Calu3 (cell line): ENCODE measurements around the gene PIK3R2. TPM values are rescaled to one million over a fixed set of nuclear protein-coding genes. Genes with fewer than 3 reads are reported as not detected.

Source experiments
- BruUV-seq: library from RNA; stranded (reverse); fragments of 400-500 nt; replicated peaks from 2 replicates; lab custom pipeline; 2021; lab: Mats Ljungman, UMichigan
- CTCF ChIA-PET: fragments of 300-600 bp; sonication (Branson Sonifier 250); formaldehyde crosslinking; loops from one replicate; lab custom pipeline; 2022; ENCODE audit warnings: antibody characterized with exemption; lab: Charles Lee
- DNase-seq: peaks from one replicate; pipeline ENCODE4 v3.0.0; 2022
- H3K27ac Mint-ChIP-seq: one replicate; pipeline ENCODE4 v1.8.0; 2022; ENCODE audit warnings: mixed read lengths; ENCODE audit not compliant: unreplicated experiment
- H3K27me3 Mint-ChIP-seq: one replicate; pipeline ENCODE4 v1.8.0; 2022; ENCODE audit warnings: mixed read lengths; ENCODE audit not compliant: unreplicated experiment
- H3K36me3 Mint-ChIP-seq: one replicate; pipeline ENCODE4 v1.8.0; 2022; ENCODE audit warnings: mild to moderate bottlenecking, moderate library complexity, mixed read lengths; ENCODE audit not compliant: insufficient read depth, unreplicated experiment
- H3K4me1 Mint-ChIP-seq: one replicate; pipeline ENCODE4 v1.8.0; 2022; ENCODE audit warnings: mild to moderate bottlenecking, low read depth, mixed read lengths; ENCODE audit not compliant: unreplicated experiment
- H3K4me3 Mint-ChIP-seq: one replicate; pipeline ENCODE4 v1.8.0; 2022; ENCODE audit warnings: mild to moderate bottlenecking, low read depth, moderate library complexity, mixed read lengths; ENCODE audit not compliant: unreplicated experiment
- H3K9me3 Mint-ChIP-seq: one replicate; pipeline ENCODE4 v1.8.0; 2022; ENCODE audit warnings: low read depth, mixed read lengths; ENCODE audit not compliant: unreplicated experiment
- CTCF ChIP-seq: fragments of 200-600 bp; IDR thresholded peaks from one replicate; pipeline ENCODE4 v1.8.0; 2022; ENCODE audit warnings: antibody characterized with exemption; ENCODE audit not compliant: unreplicated experiment
- intact Hi-C: fragments of 100-400 bp; cut with micrococcal nuclease; formaldehyde crosslinking; loops from one replicate; pipeline ENCODE4 v1.10.0; 2022; ENCODE audit not compliant: unreplicated experiment
- total RNA-seq: library from RNA; stranded (reverse); gene quantifications from 2 replicates; pipeline ENCODE4 v1.2.3, GENCODE V29; 2022

PIK3R2 gene
- total RNA-seq, 1 experiment from 2014 or later = 23.2 TPM

- Mint-ChIP-seq H3K27me3 (no peaks in the 10 kb centered on the region), H3K4me1 (peaks cover 8% of the 10 kb centered on the region), H3K9me3 (no peaks in the 10 kb centered on the region), H3K27ac (peak overlapping the region; percentile 92), H3K36me3 (peaks cover 28% of the 10 kb centered on the region), H3K4me3 (peak overlapping the region; percentile 72)
- CTCF ChIA-PET = interaction anchor here (0.7 to 2.1 kb wide), 6 partner anchors 15 to 88 kb away, joined by 3 to 15 read pairs (median 4); partner anchors contain the start of gene JUND
- intact Hi-C loops = no loop called here
- no peak for TF ChIP-seq CTCF
- TSS peak; percentile 59 for BruUV-seq
- no peak for DNase-seq
Observed at GRCh38 chr19:18193388-18194180, 40.6 kb downstream of the PIK3R2 start.

DNA sequence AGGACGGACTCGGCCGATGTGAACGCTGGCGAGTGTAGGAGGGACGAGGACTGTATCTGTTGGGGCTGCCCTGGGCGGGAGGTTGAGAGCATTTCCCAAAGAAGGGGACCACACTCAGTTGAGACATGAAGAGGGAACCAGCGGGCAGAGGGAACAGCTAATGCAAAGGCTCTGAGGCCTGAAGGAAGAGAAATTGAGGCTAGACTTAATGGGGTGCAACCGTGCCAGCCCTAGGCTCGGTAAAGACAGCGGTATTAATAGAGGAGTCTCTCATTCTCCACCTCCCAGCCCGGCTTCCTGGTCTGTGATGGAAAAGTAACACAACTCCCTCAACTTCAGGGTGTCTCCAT is 41.2 kb downstream of the PIK3R2 start:
- peaks cover 8% of the 10 kb centered on the region for H3K4me1 Mint-ChIP-seq
- H3K36me3 Mint-ChIP-seq = peaks cover 28% of the 10 kb centered on the region
- CTCF ChIA-PET = no interaction called here
- H3K27ac Mint-ChIP-seq = peak overlapping the region; percentile 33
- H3K27me3 Mint-ChIP-seq = no peaks in the 10 kb centered on the region
- H3K4me3 Mint-ChIP-seq = peak overlapping the region; percentile 72
- DNase-seq = no peak
- TF ChIP-seq CTCF = no peak
- BruUV-seq = no TSS peak
- intact Hi-C loops = no loop called here
- H3K9me3 Mint-ChIP-seq = no peaks in the 10 kb centered on the region

DNA sequence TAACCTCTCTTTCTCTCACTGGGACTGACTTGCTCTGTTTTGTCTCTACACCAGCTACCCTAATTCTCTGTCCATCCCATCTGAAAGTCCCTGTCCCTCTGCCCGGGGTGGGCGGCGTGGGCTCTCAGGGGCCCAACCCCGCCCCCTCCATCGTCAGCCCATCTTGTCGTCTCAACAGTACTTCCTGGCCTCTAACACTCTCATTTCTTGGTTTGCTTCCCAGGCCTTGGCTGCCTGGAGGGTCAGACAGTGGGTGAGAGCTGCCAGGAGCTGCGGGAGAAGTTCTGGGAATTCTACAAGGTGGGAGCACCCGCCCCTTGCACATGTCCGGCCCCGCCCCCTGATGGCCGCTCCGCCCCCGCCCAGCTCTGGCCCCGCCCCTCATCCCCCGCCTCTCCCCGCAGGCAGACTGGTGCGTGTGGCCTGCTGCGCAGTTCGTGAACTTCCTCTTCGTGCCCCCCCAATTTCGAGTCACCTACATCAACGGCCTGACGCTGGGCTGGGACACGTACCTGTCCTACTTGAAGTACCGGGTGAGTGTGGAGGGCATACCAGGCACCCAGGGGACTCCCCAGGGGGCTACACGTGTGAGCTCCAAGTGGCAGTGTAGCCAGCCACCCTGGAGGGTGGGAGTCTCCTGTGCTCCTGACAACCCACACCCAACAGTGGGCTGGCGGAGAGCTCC is 41.7 kb downstream of the PIK3R2 start:
- no peaks in the 10 kb centered on the region for H3K27me3 Mint-ChIP-seq
- peaks cover 28% of the 10 kb centered on the region for H3K36me3 Mint-ChIP-seq
- no peaks in the 10 kb centered on the region for H3K9me3 Mint-ChIP-seq
- peaks cover 8% of the 10 kb centered on the region for H3K4me1 Mint-ChIP-seq
- TF ChIP-seq CTCF = no peak
- DNase-seq = no peak
- H3K27ac Mint-ChIP-seq = no peak overlapping the region
- CTCF ChIA-PET = no interaction called here
- BruUV-seq = no TSS peak
- intact Hi-C loops = no loop called here
- peak overlapping the region; percentile 72 for H3K4me3 Mint-ChIP-seq

DNA sequence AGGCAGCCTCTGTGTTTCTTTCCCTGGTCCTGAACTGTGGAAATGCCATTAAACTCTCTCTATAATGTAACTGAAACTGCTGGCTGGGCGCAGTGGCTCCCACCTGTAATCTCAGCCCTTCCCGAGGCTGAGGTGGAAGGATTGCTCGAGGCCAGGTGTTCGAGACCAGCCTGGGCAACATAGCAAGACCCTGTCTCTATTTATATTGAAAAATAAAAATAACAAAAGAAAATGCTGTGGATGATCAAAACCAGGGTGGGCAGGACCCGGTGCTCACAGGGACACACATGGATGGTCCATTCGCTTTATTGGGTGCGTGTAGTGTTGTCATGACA is 43.5 kb downstream of the PIK3R2 start:
- H3K4me1 Mint-ChIP-seq = peaks cover 8% of the 10 kb centered on the region

More for the DNA sequence above, 43.5 kb downstream of the PIK3R2 start:
- intact Hi-C loops = no loop called here
- Mint-ChIP-seq H3K36me3 (peaks cover 28% of the 10 kb centered on the region), H3K27me3 (no peaks in the 10 kb centered on the region), H3K4me3 (no peak overlapping the region), H3K9me3 (no peaks in the 10 kb centered on the region), H3K27ac (no peak overlapping the region)
- CTCF ChIA-PET = no interaction called here
- TF ChIP-seq CTCF = no peak
- BruUV-seq = no TSS peak
- DNase-seq = no peak
